ENCODE measurements around the gene SERPING1. TPM values are rescaled to one million over a fixed set of nuclear protein-coding genes. Genes with fewer than 3 reads are reported as not detected.
"Not testable (repeated sequence)": the region's sequence is repeated elsewhere in the genome, so short reads cannot be mapped to it uniquely, and the experiment has no call there.

Gene SERPING1
- total RNA-seq, 1 donor = 10.8 TPM

DNA sequence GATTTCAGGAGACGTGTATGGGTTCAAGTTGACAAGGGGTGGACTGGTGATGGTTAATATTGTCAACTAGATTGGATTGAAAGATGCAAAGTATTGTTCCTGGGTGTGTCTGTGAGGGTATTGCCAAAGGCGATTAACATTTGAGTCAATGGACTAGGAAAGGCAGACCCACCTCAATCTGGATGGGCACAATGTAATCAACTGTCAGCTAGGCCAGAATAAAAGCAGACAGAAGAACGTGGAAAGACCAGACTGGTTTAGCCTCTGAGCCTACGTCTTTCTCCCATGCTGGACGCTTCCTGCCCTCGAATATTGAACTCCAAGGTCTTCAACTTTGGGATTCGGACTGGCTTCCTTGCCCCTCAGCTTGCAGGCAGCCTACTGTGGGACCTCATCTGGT is 53.9 kb downstream of the SERPING1 start:
- DNase-seq (ENCODE audit: low read depth) = no peak
- no peak for TF ChIP-seq CTCF (IDR thresholded peaks at IDR 0.05; ENCODE audit: insufficient read depth, low read depth, low read length)
- H3K4me3 ChIP-seq (ENCODE audit: low read depth, low read length) = no peak overlapping the region

- DNase-seq (ENCODE audit: low read depth) = not testable (repeated sequence)
- H3K4me3 ChIP-seq (ENCODE audit: low read depth, low read length) = peak overlapping the region; percentile 18
These were observed 54.7 kb downstream of the SERPING1 start for GRCh38 chr11:57652230-57652629.

- no peak for TF ChIP-seq CTCF (IDR thresholded peaks at IDR 0.05; ENCODE audit: insufficient read depth, low read depth, low read length)
- no peak for DNase-seq (ENCODE audit: low read depth)
- peak overlapping the region; percentile 29 for H3K4me3 ChIP-seq (ENCODE audit: low read depth, low read length)
These were observed 55.2 kb downstream of the SERPING1 start for GRCh38 chr11:57652662-57653061.

GRCh38 chr11:57653163-57653562 is 55.7 kb downstream of the SERPING1 start:
- DNase-seq (ENCODE audit: low read depth) = no peak
- TF ChIP-seq CTCF (IDR thresholded peaks at IDR 0.05; ENCODE audit: insufficient read depth, low read depth, low read length) = no peak
- peak overlapping the region; percentile 29 for H3K4me3 ChIP-seq (ENCODE audit: low read depth, low read length)

DNA sequence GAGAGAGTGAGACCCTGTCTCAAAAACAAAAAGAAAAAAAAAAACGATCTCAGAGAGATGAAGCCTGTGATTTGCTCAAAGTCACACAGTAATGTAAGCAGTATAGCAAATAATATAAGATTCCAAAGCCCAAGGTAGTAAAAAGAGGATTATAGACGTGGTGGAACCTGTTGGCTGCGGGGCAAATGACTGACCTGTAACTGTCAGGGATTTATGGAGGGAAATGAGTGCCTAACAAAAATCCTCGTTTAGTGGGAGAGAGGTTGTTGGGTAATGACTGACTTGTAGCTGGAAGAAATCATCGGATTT is 59.4 kb downstream of the SERPING1 start:
- TF ChIP-seq CTCF (IDR thresholded peaks at IDR 0.05; ENCODE audit: insufficient read depth, low read depth, low read length) = no peak
- no peak for DNase-seq (ENCODE audit: low read depth)
- peak overlapping the region; percentile 87 for H3K4me3 ChIP-seq (ENCODE audit: low read depth, low read length)

GRCh38 chr11:57657194-57658022 is 59.9 kb downstream of the SERPING1 start, which contains the start of gene CLP1:
Gene CLP1, plus strand, starts transcription at chr11:57657762. Its CDS starts 1,715 bp downstream, at chr11:57659477.
- peak; percentile 99 for DNase-seq (ENCODE audit: low read depth)
- no peak for TF ChIP-seq CTCF (IDR thresholded peaks at IDR 0.05; ENCODE audit: insufficient read depth, low read depth, low read length)

GRCh38 chr11:57658023-57658361 is 60.5 kb downstream of the SERPING1 start:
- DNase-seq (ENCODE audit: low read depth) = no peak
- TF ChIP-seq CTCF (IDR thresholded peaks at IDR 0.05; ENCODE audit: insufficient read depth, low read depth, low read length) = no peak
- H3K4me3 ChIP-seq (ENCODE audit: low read depth, low read length) = peak overlapping the region; percentile 87

More at GRCh38 chr11:57657194-57658022, 59.9 kb downstream of the SERPING1 start, which contains the start of gene CLP1:
- peak within 1 kb of the TSS; percentile 87 for H3K4me3 ChIP-seq (ENCODE audit: low read depth, low read length)
